ENCODE results near the gene KCNG3. TPM values are rescaled to one million over a fixed set of nuclear protein-coding genes. Genes with fewer than 3 reads are reported as not detected.

KCNG3 gene
- total RNA-seq, 1 donor from 2014 or later = 0.20 TPM

GRCh38 chr2:42486145-42486906 lies 7.5 kb downstream of the KCNG3 start:
- no peak for DNase-seq

GRCh38 chr2:42480402-42480801 lies 13.4 kb downstream of the KCNG3 start:
- no peak for DNase-seq

GRCh38 chr2:42474765-42475454 lies 18.9 kb downstream of the KCNG3 start:
- no peak for DNase-seq

- DNase-seq = no peak
Measured at GRCh38 chr2:42470706-42471105, 23.1 kb downstream of the KCNG3 start.

- no peak for DNase-seq
Measured at GRCh38 chr2:42464631-42465030, 29.2 kb downstream of the KCNG3 start.

GRCh38 chr2:42463570-42463969 lies 30.2 kb downstream of the KCNG3 start:
- DNase-seq = no peak

GRCh38 chr2:42459296-42459695 lies 34.5 kb downstream of the KCNG3 start:
- no peak for DNase-seq

GRCh38 chr2:42458396-42458795 lies 35.4 kb downstream of the KCNG3 start:
- no peak for DNase-seq

GRCh38 chr2:42457011-42457410 lies 36.8 kb downstream of the KCNG3 start:
- DNase-seq = no peak

GRCh38 chr2:42456126-42456839 lies 37.5 kb downstream of the KCNG3 start:
- DNase-seq = no peak

- no peak for DNase-seq
Measured at GRCh38 chr2:42452545-42452944, 41.2 kb downstream of the KCNG3 start.

GRCh38 chr2:42450136-42450535 lies 43.6 kb downstream of the KCNG3 start:
- no peak for DNase-seq

- DNase-seq = no peak
Measured at GRCh38 chr2:42449163-42450087, 44.4 kb downstream of the KCNG3 start.

GRCh38 chr2:42448163-42448562 lies 45.6 kb downstream of the KCNG3 start:
- no peak for DNase-seq

GRCh38 chr2:42446503-42447271 lies 47.1 kb downstream of the KCNG3 start:
- no peak for DNase-seq

GRCh38 chr2:42443718-42444399 lies 49.9 kb downstream of the KCNG3 start:
- no peak for DNase-seq

GRCh38 chr2:42442774-42443173 lies 51.0 kb downstream of the KCNG3 start:
- DNase-seq = no peak

- DNase-seq = no peak
Measured at GRCh38 chr2:42438685-42439084, 55.1 kb downstream of the KCNG3 start.

- no peak for DNase-seq
Measured at GRCh38 chr2:42436370-42436769, 57.4 kb downstream of the KCNG3 start.

- no peak for DNase-seq
Measured at GRCh38 chr2:42435628-42436027, 58.2 kb downstream of the KCNG3 start.

GRCh38 chr2:42430188-42430587 lies 63.6 kb downstream of the KCNG3 start:
- DNase-seq = no peak
